NOMO-1 (cell line): ENCODE data around the gene NCOR1.

ENCODE experiments used
- DNase-seq, 2 experiments: peaks; one replicate each; lab custom pipeline; 2025; ENCODE audit not compliant: unreplicated experiment in 2 of 2; lab: John Stamatoyannopoulos, UW

NCOR1 gene

GRCh38 chr17:15981646-15982580 is 233.4 kb downstream of the NCOR1 start:
- DNase-seq = peak; percentile 13 to 34

DNA sequence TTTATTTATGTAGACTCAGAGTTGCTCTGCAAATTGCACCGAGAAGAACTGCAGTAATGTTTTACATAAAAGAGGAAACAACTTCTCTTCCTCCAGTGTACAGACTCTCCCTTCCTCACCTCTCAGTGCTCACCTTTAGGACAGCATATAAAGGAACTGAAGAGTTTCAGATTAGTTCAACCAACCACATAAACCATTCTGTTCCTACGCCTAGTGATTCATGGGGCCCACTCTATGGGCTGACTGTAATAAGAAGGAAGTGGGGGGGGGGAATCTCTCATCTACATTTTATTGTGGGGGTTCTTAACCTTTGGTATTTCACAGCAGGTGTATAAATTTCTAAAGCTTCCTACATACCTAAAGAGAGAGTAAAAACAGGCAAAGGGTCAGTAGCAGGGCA is 234.1 kb downstream of the NCOR1 start:
- peak; percentile 36 to 66 for DNase-seq
